Glutamatergic neuron (in vitro differentiated cells): Measurements from ENCODE around the gene GPS2. TPM values are rescaled to one million over a fixed set of nuclear protein-coding genes. Genes with fewer than 3 reads are reported as not detected.
A peak's percentile ranks its signal among the peaks of the same experiment; 100 is the strongest.

Experiments used
- DNase-seq: peaks from one replicate; pipeline ENCODE4 v3.0.0; 2022
- H3K27ac Mint-ChIP-seq: one replicate; pipeline ENCODE4 v1.8.0; 2020; ENCODE audit warnings: mild to moderate bottlenecking, mixed read lengths, inconsistent platforms; ENCODE audit not compliant: unreplicated experiment
- H3K27me3 Mint-ChIP-seq: one replicate; pipeline ENCODE4 v1.8.0; 2020; ENCODE audit warnings: mild to moderate bottlenecking, moderate library complexity, mixed read lengths, inconsistent platforms; ENCODE audit not compliant: unreplicated experiment
- H3K36me3 Mint-ChIP-seq: one replicate; pipeline ENCODE4 v1.8.0; 2020; ENCODE audit warnings: mild to moderate bottlenecking, mixed read lengths, inconsistent platforms; ENCODE audit not compliant: unreplicated experiment
- H3K4me1 Mint-ChIP-seq: one replicate; pipeline ENCODE4 v1.8.0; 2020; ENCODE audit warnings: mild to moderate bottlenecking, low read depth, mixed read lengths, inconsistent platforms; ENCODE audit not compliant: unreplicated experiment
- H3K4me3 Mint-ChIP-seq: one replicate; pipeline ENCODE4 v1.8.0; 2020; ENCODE audit warnings: mild to moderate bottlenecking, mixed read lengths, inconsistent platforms; ENCODE audit not compliant: unreplicated experiment
- H3K9me3 Mint-ChIP-seq: one replicate; pipeline ENCODE4 v1.8.0; 2020; ENCODE audit warnings: mild to moderate bottlenecking, moderate library complexity, mixed read lengths, inconsistent platforms; ENCODE audit not compliant: unreplicated experiment
- total RNA-seq: library from RNA; stranded (reverse); fragmentation: NEBNext Ultra II Directional; extraction: Animal tissue kit (Norgen Biotek cat#: 25700); gene quantifications from one replicate; pipeline ENCODE4 v1.2.1, GENCODE V29; 2021; ENCODE audit not compliant: unreplicated experiment
- TF ChIP-seq, protein P1 (sequence below): fragments of 200-600 bp; sonication (generic); IDR thresholded peaks from one replicate; pipeline ENCODE4 v1.5.0; 2021; ENCODE audit not compliant: partially characterized antibody, unreplicated experiment

GPS2 gene
- total RNA-seq, 1 donor from 2014 or later = 98.3 TPM

- no peak for DNase-seq
- Mint-ChIP-seq H3K4me3 (no peak overlapping the region), H3K27ac (no peak overlapping the region), H3K4me1 (no peaks in the 10 kb centered on the region), H3K9me3 (no peaks in the 10 kb centered on the region), H3K36me3 (no peaks in the 10 kb centered on the region), H3K27me3 (peaks cover 2% of the 10 kb centered on the region)
- TF ChIP-seq, protein P1, sequence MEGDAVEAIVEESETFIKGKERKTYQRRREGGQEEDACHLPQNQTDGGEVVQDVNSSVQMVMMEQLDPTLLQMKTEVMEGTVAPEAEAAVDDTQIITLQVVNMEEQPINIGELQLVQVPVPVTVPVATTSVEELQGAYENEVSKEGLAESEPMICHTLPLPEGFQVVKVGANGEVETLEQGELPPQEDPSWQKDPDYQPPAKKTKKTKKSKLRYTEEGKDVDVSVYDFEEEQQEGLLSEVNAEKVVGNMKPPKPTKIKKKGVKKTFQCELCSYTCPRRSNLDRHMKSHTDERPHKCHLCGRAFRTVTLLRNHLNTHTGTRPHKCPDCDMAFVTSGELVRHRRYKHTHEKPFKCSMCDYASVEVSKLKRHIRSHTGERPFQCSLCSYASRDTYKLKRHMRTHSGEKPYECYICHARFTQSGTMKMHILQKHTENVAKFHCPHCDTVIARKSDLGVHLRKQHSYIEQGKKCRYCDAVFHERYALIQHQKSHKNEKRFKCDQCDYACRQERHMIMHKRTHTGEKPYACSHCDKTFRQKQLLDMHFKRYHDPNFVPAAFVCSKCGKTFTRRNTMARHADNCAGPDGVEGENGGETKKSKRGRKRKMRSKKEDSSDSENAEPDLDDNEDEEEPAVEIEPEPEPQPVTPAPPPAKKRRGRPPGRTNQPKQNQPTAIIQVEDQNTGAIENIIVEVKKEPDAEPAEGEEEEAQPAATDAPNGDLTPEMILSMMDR = no peak
These were observed 7.5 kb upstream of the GPS2 start for GRCh38 chr17:7322520-7323194.

- no peak overlapping the region for H3K27ac Mint-ChIP-seq
- TF ChIP-seq, protein P1 = no peak
- no peak for DNase-seq
- H3K4me1 Mint-ChIP-seq = peaks cover under 1% of the 10 kb centered on the region
- H3K4me3 Mint-ChIP-seq = peak overlapping the region; percentile 30
- H3K9me3 Mint-ChIP-seq = peaks cover under 1% of the 10 kb centered on the region
- peaks cover 3% of the 10 kb centered on the region for H3K27me3 Mint-ChIP-seq
- no peaks in the 10 kb centered on the region for H3K36me3 Mint-ChIP-seq
These were observed 6.3 kb upstream of the GPS2 start for GRCh38 chr17:7321466-7321865.

- H3K27me3 Mint-ChIP-seq = peaks cover 8% of the 10 kb centered on the region
- TF ChIP-seq, protein P1 = no peak
- no peak overlapping the region for H3K27ac Mint-ChIP-seq
- DNase-seq = no peak
- H3K4me1 Mint-ChIP-seq = peaks cover 9% of the 10 kb centered on the region
- H3K9me3 Mint-ChIP-seq = peaks cover 10% of the 10 kb centered on the region
- H3K36me3 Mint-ChIP-seq = no peaks in the 10 kb centered on the region
- H3K4me3 Mint-ChIP-seq = no peak overlapping the region
These were observed 3.1 kb upstream of the GPS2 start for GRCh38 chr17:7318121-7318860.

GRCh38 chr17:7317161-7317803, 2.1 kb upstream of the GPS2 start:
- DNase-seq = no peak
- Mint-ChIP-seq H3K36me3 (no peaks in the 10 kb centered on the region), H3K4me3 (no peak overlapping the region), H3K27me3 (peaks cover 8% of the 10 kb centered on the region), H3K9me3 (peaks cover 10% of the 10 kb centered on the region), H3K27ac (no peak overlapping the region), H3K4me1 (peaks cover 9% of the 10 kb centered on the region)
- TF ChIP-seq, protein P1 = no peak
